OCI-LY7 (cell line): Measurements from ENCODE around the gene CCDC54. TPM values are rescaled to one million over a fixed set of nuclear protein-coding genes. Genes with fewer than 3 reads are reported as not detected.

Source experiments
- BruUV-seq: library from RNA; stranded (reverse); fragments of 400-500 nt; replicated peaks from 2 replicates; lab custom pipeline; 2021; lab: Mats Ljungman, UMichigan
- CTCF ChIA-PET: fragments of 300-600 bp; sonication (Branson Sonifier 250); formaldehyde crosslinking; loops from one replicate; lab custom pipeline; 2022; ENCODE audit warnings: antibody characterized with exemption; ENCODE audit not compliant: unreplicated experiment; lab: Charles Lee
- POLR2A ChIA-PET: fragments of 300-600 bp; sonication (Branson Sonifier 250); formaldehyde crosslinking; loops from one replicate; lab custom pipeline; 2022; ENCODE audit warnings: antibody characterized with exemption; lab: Charles Lee
- DNase-seq: peaks from one replicate; pipeline ENCODE4 v3.0.0-alpha.2; 2015; ENCODE audit warnings: low spot score
- H2AFZ ChIP-seq: fragments of 200-600 bp; sonication (generic), shearing (Covaris generic); 2 replicates; pipeline ENCODE4 v1.6.1; 2014; ENCODE audit warnings: mild to moderate bottlenecking, antibody characterized with exemption, low read length, moderate library complexity
- H3K27ac ChIP-seq: fragments of 200-600 bp; sonication (generic); 2 replicates; pipeline ENCODE4 v1.5.1; 2014; ENCODE audit warnings: mixed run types, low read depth, mild to moderate bottlenecking, moderate library complexity, low read length, inconsistent platforms; ENCODE audit not compliant: poor library complexity, severe bottlenecking
- H3K36me3 ChIP-seq: fragments of 200-600 bp; sonication (generic); 2 replicates; pipeline ENCODE4 v1.6.1; 2014; ENCODE audit warnings: mild to moderate bottlenecking, antibody characterized with exemption, low read length, moderate library complexity, mixed read lengths; ENCODE audit not compliant: insufficient read depth
- H3K4me1 ChIP-seq: fragments of 200-600 bp; sonication (generic); 2 replicates; pipeline ENCODE4 v1.5.1; 2014; ENCODE audit warnings: mild to moderate bottlenecking, low read length; ENCODE audit not compliant: insufficient read depth, poor library complexity, severe bottlenecking
- H3K4me2 ChIP-seq: fragments of 200-600 bp; sonication (generic); 2 replicates; pipeline ENCODE4 v1.6.1; 2014; ENCODE audit warnings: mild to moderate bottlenecking, low read length
- H3K4me3 ChIP-seq: fragments of 200-600 bp; sonication (generic); 2 replicates; pipeline ENCODE4 v1.5.1; 2014; ENCODE audit warnings: mild to moderate bottlenecking, low read depth, low read length; ENCODE audit not compliant: poor library complexity, severe bottlenecking
- H3K79me2 ChIP-seq: fragments of 200-600 bp; sonication (generic); 2 replicates; pipeline ENCODE4 v1.6.1; 2016; ENCODE audit warnings: low read depth, mild to moderate bottlenecking, low read length, moderate library complexity, mixed read lengths; ENCODE audit not compliant: insufficient read depth
- H3K9me2 ChIP-seq: fragments of 200-600 bp; sonication (generic); 2 replicates; pipeline ENCODE4 v1.6.1; 2016; ENCODE audit warnings: mild to moderate bottlenecking, low read length, mixed read lengths; ENCODE audit not compliant: insufficient read depth
- H3K9me3 ChIP-seq: fragments of 200-600 bp; sonication (generic); 2 replicates; pipeline ENCODE4 v1.6.1; 2014; ENCODE audit warnings: mild to moderate bottlenecking, mixed run types, low read length, mixed read lengths
- H4K20me1 ChIP-seq: fragments of 200-600 bp; sonication (generic); 2 replicates; pipeline ENCODE4 v1.6.1; 2014; ENCODE audit warnings: mild to moderate bottlenecking, antibody characterized with exemption, low read length, moderate library complexity, mixed read lengths; ENCODE audit not compliant: insufficient read depth
- EZH2phosphoT487 ChIP-seq: fragments of 200-600 bp; sonication (generic); IDR thresholded peaks from 2 replicates; pipeline ENCODE4 v1.6.1; 2018; ENCODE audit warnings: low read depth, borderline replicate concordance, mild to moderate bottlenecking, mixed run types, antibody characterized with exemption, low read length, moderate library complexity, mixed read lengths
- intact Hi-C: fragments of 100-400 bp; cut with micrococcal nuclease; formaldehyde crosslinking; loops from one replicate; pipeline ENCODE4 v1.10.0; 2022; ENCODE audit not compliant: unreplicated experiment
- total RNA-seq, 2 experiments: library from RNA; depleted of rRNA in 1 of 2; stranded (reverse); fragments of >200 nt in 1 of 2; shearing (Covaris generic) in 1 of 2; gene quantifications; 2 replicates each; pipeline ENCODE4 v1.2.3, GENCODE V29; 2014 to 2022
- TF ChIP-seq, protein P1 (sequence below): fragments of 200-600 bp; sonication (generic); conservative IDR thresholded peaks from 2 replicates; pipeline ENCODE4 v1.5.1; 2014; ENCODE audit warnings: mild to moderate bottlenecking, antibody characterized with exemption, low read length, moderate library complexity, mixed read lengths

CCDC54 gene
- total RNA-seq, 2 experiments from 2014 or later: not detected

DNA sequence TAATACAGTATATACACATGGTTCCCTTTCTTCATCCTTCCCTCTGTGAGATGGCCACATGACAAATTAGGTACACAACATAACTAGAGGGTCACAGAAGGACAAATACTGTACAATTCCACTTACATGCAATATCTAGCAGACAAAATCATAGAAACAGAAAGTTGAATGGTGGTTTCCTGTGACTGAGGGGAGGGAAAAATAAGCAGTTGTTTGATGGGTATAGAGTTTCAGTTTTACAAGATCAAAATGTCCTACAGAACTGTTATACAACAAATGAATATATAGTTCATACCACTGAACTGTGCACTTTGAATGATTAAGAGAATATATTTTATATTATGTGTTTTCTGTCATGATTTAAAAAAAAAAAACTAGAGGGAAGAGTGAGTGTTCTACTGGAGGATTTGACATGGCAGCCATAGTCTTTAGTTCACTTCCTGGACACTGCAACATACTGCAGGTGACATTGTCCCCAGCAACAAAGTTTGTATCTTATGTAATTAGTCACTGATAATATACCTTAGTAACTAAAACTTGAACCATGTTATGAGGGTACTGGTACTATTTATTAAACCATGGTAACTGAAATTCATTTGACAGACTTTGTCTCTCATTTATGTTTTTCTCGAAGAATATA is 37.2 kb downstream of the CCDC54 start:
- H3K36me3 ChIP-seq: no peaks in the 10 kb centered on the region
- H2AFZ ChIP-seq: no peak overlapping the region
- no peak for DNase-seq
- no peaks in the 10 kb centered on the region for H3K9me2 ChIP-seq
- H4K20me1 ChIP-seq: no peaks in the 10 kb centered on the region
- no peak overlapping the region for H3K4me3 ChIP-seq
- POLR2A ChIA-PET: interaction anchor here (1.9 kb wide), 1 partner anchor 11 kb away, joined by 5 read pairs; no protein-coding TSS in a partner anchor
- BruUV-seq: no TSS peak
- H3K79me2 ChIP-seq: no peaks in the 10 kb centered on the region
- H3K4me1 ChIP-seq: no peaks in the 10 kb centered on the region
- CTCF ChIA-PET: no interaction called here
- intact Hi-C loops: no loop called here
- H3K27ac ChIP-seq: no peak overlapping the region
- H3K9me3 ChIP-seq: 0 out of 2 replicates have a peak, but pooled peaks cover 2% of the 10 kb centered on the region
- TF ChIP-seq, protein P1, sequence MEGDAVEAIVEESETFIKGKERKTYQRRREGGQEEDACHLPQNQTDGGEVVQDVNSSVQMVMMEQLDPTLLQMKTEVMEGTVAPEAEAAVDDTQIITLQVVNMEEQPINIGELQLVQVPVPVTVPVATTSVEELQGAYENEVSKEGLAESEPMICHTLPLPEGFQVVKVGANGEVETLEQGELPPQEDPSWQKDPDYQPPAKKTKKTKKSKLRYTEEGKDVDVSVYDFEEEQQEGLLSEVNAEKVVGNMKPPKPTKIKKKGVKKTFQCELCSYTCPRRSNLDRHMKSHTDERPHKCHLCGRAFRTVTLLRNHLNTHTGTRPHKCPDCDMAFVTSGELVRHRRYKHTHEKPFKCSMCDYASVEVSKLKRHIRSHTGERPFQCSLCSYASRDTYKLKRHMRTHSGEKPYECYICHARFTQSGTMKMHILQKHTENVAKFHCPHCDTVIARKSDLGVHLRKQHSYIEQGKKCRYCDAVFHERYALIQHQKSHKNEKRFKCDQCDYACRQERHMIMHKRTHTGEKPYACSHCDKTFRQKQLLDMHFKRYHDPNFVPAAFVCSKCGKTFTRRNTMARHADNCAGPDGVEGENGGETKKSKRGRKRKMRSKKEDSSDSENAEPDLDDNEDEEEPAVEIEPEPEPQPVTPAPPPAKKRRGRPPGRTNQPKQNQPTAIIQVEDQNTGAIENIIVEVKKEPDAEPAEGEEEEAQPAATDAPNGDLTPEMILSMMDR: no peak
- no peak for TF ChIP-seq EZH2phosphoT487
- H3K4me2 ChIP-seq: no peak overlapping the region

DNA sequence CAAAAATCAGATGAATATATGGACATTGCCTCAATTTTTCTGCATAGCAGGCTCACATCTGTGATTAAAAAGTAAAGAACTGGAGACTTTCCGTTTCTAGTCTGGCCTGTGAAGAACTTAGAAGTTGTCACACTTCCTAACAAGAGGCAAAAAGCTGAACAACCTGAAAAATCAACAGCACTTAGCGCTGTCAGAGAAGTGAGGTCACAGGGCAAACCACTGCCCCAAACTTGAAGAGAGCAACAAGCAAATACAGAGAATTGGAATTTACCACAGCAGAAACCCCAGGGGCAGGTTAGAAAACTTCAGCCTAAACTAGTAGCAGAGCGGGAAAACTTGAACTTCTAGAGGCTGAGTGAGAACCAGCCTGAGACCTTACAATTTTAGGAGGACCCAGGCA is 38.9 kb downstream of the CCDC54 start:
- no peak for DNase-seq
- intact Hi-C loops: no loop called here
- H3K9me3 ChIP-seq: no peaks in the 10 kb centered on the region
- H3K36me3 ChIP-seq: no peaks in the 10 kb centered on the region
- H3K9me2 ChIP-seq: no peaks in the 10 kb centered on the region
- no TSS peak for BruUV-seq
- no peak overlapping the region for H2AFZ ChIP-seq
- no peaks in the 10 kb centered on the region for H4K20me1 ChIP-seq
- no peak for TF ChIP-seq EZH2phosphoT487
- no peak overlapping the region for H3K4me3 ChIP-seq
- ChIA-PET POLR2A (interaction anchor here (0.5 to 1.9 kb wide), 6 partner anchors 9 to 301 kb away, joined by 3 to 5 read pairs (median 4); no protein-coding TSS in a partner anchor), CTCF (interaction anchor here (1.1 kb wide), 1 partner anchor 144 kb away, joined by 3 read pairs; no protein-coding TSS in a partner anchor)
- H3K79me2 ChIP-seq: no peaks in the 10 kb centered on the region
- H3K4me2 ChIP-seq: no peak overlapping the region
- no peak overlapping the region for H3K27ac ChIP-seq
- no peaks in the 10 kb centered on the region for H3K4me1 ChIP-seq

- Histone ChIP-seq H3K4me2 (no peak overlapping the region), H3K9me2 (no peaks in the 10 kb centered on the region), H2AFZ (no peak overlapping the region), H3K36me3 (no peaks in the 10 kb centered on the region), H3K4me1 (no peaks in the 10 kb centered on the region), H3K79me2 (no peaks in the 10 kb centered on the region), H3K4me3 (no peak overlapping the region), H3K9me3 (no peaks in the 10 kb centered on the region), H3K27ac (no peak overlapping the region), H4K20me1 (no peaks in the 10 kb centered on the region)
- BruUV-seq: no TSS peak
- ChIA-PET POLR2A (interaction anchor here (0.5 to 1.6 kb wide), 3 partner anchors 19 to 145 kb away, joined by 3 to 4 read pairs (median 3); no protein-coding TSS in a partner anchor), CTCF (no interaction called here)
- intact Hi-C loops: no loop called here
- DNase-seq: no peak
- TF ChIP-seq, protein P1: no peak
- TF ChIP-seq EZH2phosphoT487: no peak
Observed at GRCh38 chr3:107416886-107417285, 39.6 kb downstream of the CCDC54 start.
